Neural cell (in vitro differentiated cells): ENCODE measurements around the gene ARHGEF39. TPM values are rescaled to one million over a fixed set of nuclear protein-coding genes. Genes with fewer than 3 reads are reported as not detected.

Experiments
- H2AFZ ChIP-seq: fragments of 200-600, 300-800 bp; sonication (generic), shearing (Covaris generic); 2 replicates; pipeline ENCODE4 v1.6.0; 2014; ENCODE audit warnings: low read depth, mild to moderate bottlenecking, antibody characterized with exemption, low read length, moderate library complexity
- H3F3A ChIP-seq: fragments of 200-600 bp; shearing (Covaris generic); 2 replicates; pipeline ENCODE4 v1.6.1; 2016; ENCODE audit warnings: mild to moderate bottlenecking, moderate library complexity, mixed read lengths, antibody characterized with exemption, low read length; ENCODE audit not compliant: insufficient read depth, poor library complexity, severe bottlenecking
- H3K27ac ChIP-seq: fragments of 200-600, 300-800 bp; sonication (generic), shearing (Covaris generic); 2 replicates; pipeline ENCODE4 v1.5.1; 2014; ENCODE audit warnings: mild to moderate bottlenecking, low read length, moderate library complexity
- H3K27me3 ChIP-seq: fragments of 300-800, 200-600 bp; sonication (generic), shearing (Covaris generic); 2 replicates; pipeline ENCODE4 v1.6.0; 2014; ENCODE audit warnings: mild to moderate bottlenecking, low read depth, low read length, moderate library complexity; ENCODE audit not compliant: insufficient read depth
- H3K36me3 ChIP-seq: fragments of 300-800, 200-600 bp; sonication (generic), shearing (Covaris generic); 2 replicates; pipeline ENCODE4 v1.5.1; 2014; ENCODE audit warnings: mild to moderate bottlenecking, antibody characterized with exemption, low read length, moderate library complexity; ENCODE audit not compliant: insufficient read depth
- H3K4me2 ChIP-seq: fragments of 300-800, 200-600 bp; sonication (generic), shearing (Covaris generic); 2 replicates; pipeline ENCODE4 v1.6.0; 2014; ENCODE audit warnings: mild to moderate bottlenecking, low read length
- H3K4me3 ChIP-seq: fragments of 300-800, 200-600 bp; sonication (generic), shearing (Covaris generic); 2 replicates; pipeline ENCODE4 v1.5.1; 2014; ENCODE audit warnings: mild to moderate bottlenecking, low read length, moderate library complexity
- H3K79me2 ChIP-seq: fragments of 200-600 bp; shearing (Covaris generic); replicated peaks from 2 replicates; pipeline ENCODE4 v1.6.0; 2014; ENCODE audit warnings: mild to moderate bottlenecking, low read length, moderate library complexity; ENCODE audit not compliant: insufficient read depth
- H3K9ac ChIP-seq: fragments of 300-800, 200-600 bp; sonication (generic), shearing (Covaris generic); 2 replicates; pipeline ENCODE4 v1.6.1; 2016; ENCODE audit warnings: mild to moderate bottlenecking, low read length, mixed read lengths
- H3K9me2 ChIP-seq: fragments of 200-600 bp; shearing (Covaris generic); 2 replicates; pipeline ENCODE4 v1.6.1; 2016; ENCODE audit warnings: mild to moderate bottlenecking, low read length, mixed read lengths; ENCODE audit not compliant: insufficient read depth
- H3K9me3 ChIP-seq: fragments of 200-600, 300-800 bp; sonication (generic), shearing (Covaris generic); 2 replicates; pipeline ENCODE4 v1.6.1; 2016; ENCODE audit warnings: mild to moderate bottlenecking, mixed run types, low read length, moderate library complexity, mixed read lengths
- H4K20me1 ChIP-seq: fragments of 200-600 bp; shearing (Covaris generic); 2 replicates; pipeline ENCODE4 v1.6.1; 2016; ENCODE audit warnings: mild to moderate bottlenecking, mixed run types; ENCODE audit not compliant: insufficient read depth
- CTCF ChIP-seq: fragments of 450-650 bp; IDR thresholded peaks from 2 replicates; pipeline ENCODE4 v1.5.1; 2014; ENCODE audit warnings: antibody characterized with exemption, mild to moderate bottlenecking, moderate library complexity; ENCODE audit not compliant: poor library complexity, severe bottlenecking
- EP300 ChIP-seq: fragments of 450-650 bp; conservative IDR thresholded peaks from 2 replicates; pipeline ENCODE4 v1.6.1; 2014; ENCODE audit warnings: antibody characterized with exemption, mild to moderate bottlenecking, moderate library complexity; ENCODE audit not compliant: poor library complexity, severe bottlenecking
- EZH2 ChIP-seq: fragments of 200-600, 300-800 bp; shearing (Covaris generic), sonication (generic); IDR thresholded peaks from 2 replicates; pipeline ENCODE4 v1.6.1; 2014; ENCODE audit warnings: antibody characterized with exemption, low read length, borderline replicate concordance, mild to moderate bottlenecking; ENCODE audit not compliant: insufficient read depth, poor library complexity, severe bottlenecking
- MXI1 ChIP-seq: fragments of 450-650 bp; conservative IDR thresholded peaks from 2 replicates; pipeline ENCODE4 v1.6.1; 2014; ENCODE audit warnings: antibody characterized with exemption, mild to moderate bottlenecking; ENCODE audit not compliant: poor library complexity, severe bottlenecking
- POLR2AphosphoS5 ChIP-seq: IDR thresholded peaks from 2 replicates; pipeline ENCODE4 v1.6.1; 2012
- RAD21 ChIP-seq: fragments of 450-650 bp; conservative IDR thresholded peaks from 2 replicates; pipeline ENCODE4 v1.6.1; 2014; ENCODE audit warnings: antibody characterized with exemption, mild to moderate bottlenecking, moderate library complexity
- SMC3 ChIP-seq: fragments of 450-650 bp; conservative IDR thresholded peaks from 2 replicates; pipeline ENCODE4 v1.6.1; 2014; ENCODE audit warnings: antibody characterized with exemption, mild to moderate bottlenecking, moderate library complexity; ENCODE audit not compliant: poor library complexity
- TAF1 ChIP-seq: IDR thresholded peaks from 2 replicates; pipeline ENCODE4 v1.6.1; 2012; ENCODE audit warnings: low read depth
- polyA plus RNA-seq: library from polyadenylated mRNA; depleted of rRNA; stranded (reverse); fragments of >200 nt; gene quantifications from 2 replicates; pipeline ENCODE4 v1.2.3, GENCODE V29; 2014
- TF ChIP-seq, protein P1 (sequence below): IDR thresholded peaks from 2 replicates; pipeline ENCODE4 v1.6.1; 2012; ENCODE audit warnings: borderline replicate concordance

The ARHGEF39 gene
- polyA plus RNA-seq, 1 donor from 2014 or later: 0.51 TPM

DNA sequence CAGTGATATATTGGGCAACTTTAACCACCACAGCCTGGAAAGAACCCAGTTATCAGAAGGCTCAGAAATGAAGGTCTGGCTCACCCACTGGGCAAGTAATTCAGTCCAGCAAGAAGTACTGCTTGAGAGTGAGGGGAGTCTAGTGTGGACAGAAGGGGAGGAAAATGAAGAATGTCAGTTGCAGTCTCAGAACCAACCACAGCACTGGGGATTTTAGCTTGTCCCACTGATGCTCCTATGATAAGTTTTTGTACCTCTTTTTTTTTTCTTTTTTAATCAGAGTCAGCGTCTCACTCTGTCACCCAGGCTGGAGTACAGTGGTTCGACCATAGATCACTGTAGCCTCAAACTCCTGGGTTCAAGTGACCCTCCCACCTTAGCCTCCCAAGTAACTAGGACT, 37.4 kb downstream of the ARHGEF39 start:
- Histone ChIP-seq H3K36me3 (no peaks in the 10 kb centered on the region), H3K79me2 (no peaks in the 10 kb centered on the region), H3F3A (no peaks in the 10 kb centered on the region), H2AFZ (no peak overlapping the region), H3K9me2 (no peaks in the 10 kb centered on the region), H3K9ac (no peak overlapping the region), H3K4me3 (no peak overlapping the region), H3K4me2 (no peak overlapping the region), H3K27me3 (no peaks in the 10 kb centered on the region), H3K9me3 (no peaks in the 10 kb centered on the region), H3K27ac (no peak overlapping the region), H4K20me1 (no peaks in the 10 kb centered on the region)
- TF ChIP-seq, protein P1, sequence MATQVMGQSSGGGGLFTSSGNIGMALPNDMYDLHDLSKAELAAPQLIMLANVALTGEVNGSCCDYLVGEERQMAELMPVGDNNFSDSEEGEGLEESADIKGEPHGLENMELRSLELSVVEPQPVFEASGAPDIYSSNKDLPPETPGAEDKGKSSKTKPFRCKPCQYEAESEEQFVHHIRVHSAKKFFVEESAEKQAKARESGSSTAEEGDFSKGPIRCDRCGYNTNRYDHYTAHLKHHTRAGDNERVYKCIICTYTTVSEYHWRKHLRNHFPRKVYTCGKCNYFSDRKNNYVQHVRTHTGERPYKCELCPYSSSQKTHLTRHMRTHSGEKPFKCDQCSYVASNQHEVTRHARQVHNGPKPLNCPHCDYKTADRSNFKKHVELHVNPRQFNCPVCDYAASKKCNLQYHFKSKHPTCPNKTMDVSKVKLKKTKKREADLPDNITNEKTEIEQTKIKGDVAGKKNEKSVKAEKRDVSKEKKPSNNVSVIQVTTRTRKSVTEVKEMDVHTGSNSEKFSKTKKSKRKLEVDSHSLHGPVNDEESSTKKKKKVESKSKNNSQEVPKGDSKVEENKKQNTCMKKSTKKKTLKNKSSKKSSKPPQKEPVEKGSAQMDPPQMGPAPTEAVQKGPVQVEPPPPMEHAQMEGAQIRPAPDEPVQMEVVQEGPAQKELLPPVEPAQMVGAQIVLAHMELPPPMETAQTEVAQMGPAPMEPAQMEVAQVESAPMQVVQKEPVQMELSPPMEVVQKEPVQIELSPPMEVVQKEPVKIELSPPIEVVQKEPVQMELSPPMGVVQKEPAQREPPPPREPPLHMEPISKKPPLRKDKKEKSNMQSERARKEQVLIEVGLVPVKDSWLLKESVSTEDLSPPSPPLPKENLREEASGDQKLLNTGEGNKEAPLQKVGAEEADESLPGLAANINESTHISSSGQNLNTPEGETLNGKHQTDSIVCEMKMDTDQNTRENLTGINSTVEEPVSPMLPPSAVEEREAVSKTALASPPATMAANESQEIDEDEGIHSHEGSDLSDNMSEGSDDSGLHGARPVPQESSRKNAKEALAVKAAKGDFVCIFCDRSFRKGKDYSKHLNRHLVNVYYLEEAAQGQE: no peak
- TF ChIP-seq TAF1 (no peak), MXI1 (no peak), EZH2 (no peak), CTCF (no peak), RAD21 (no peak), EP300 (no peak), POLR2AphosphoS5 (no peak), SMC3 (no peak)

DNA sequence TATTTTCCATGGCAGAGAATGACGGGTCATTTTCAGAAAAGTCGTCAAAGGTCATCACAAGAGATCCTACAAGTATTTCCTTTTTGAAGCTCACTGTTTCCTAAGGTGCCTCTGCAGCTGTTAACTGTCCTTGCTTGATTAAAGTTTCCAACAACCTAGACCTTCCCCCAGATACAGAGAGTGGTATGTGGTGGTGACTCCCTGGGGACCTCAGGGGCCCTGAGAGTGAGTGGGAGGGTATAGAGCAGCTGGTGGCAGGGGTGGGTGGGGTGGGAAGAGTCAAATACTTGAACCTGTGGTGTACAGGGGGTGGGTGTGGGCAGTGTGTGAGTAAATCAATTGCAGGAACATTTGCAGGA, 45.2 kb downstream of the ARHGEF39 start:
- Histone ChIP-seq H3K9me3 (no peaks in the 10 kb centered on the region), H3K79me2 (no peaks in the 10 kb centered on the region), H3K4me2 (no peak overlapping the region), H3K9me2 (no peaks in the 10 kb centered on the region), H3F3A (no peaks in the 10 kb centered on the region), H2AFZ (no peak overlapping the region), H3K27me3 (peaks cover 31% of the 10 kb centered on the region), H3K9ac (no peak overlapping the region), H3K36me3 (no peaks in the 10 kb centered on the region), H3K27ac (no peak overlapping the region), H4K20me1 (no peaks in the 10 kb centered on the region), H3K4me3 (no peak overlapping the region)
- TF ChIP-seq EP300 (no peak), SMC3 (no peak)
- TF ChIP-seq, protein P1: no peak
